ENCODE data around the gene ARRDC5. TPM values are rescaled to one million over a fixed set of nuclear protein-coding genes. Genes with fewer than 3 reads are reported as not detected.

Gene ARRDC5
- polyA plus RNA-seq, 1 of the 3 experiments (the other 2 are of a cell fraction) = not detected

DNA sequence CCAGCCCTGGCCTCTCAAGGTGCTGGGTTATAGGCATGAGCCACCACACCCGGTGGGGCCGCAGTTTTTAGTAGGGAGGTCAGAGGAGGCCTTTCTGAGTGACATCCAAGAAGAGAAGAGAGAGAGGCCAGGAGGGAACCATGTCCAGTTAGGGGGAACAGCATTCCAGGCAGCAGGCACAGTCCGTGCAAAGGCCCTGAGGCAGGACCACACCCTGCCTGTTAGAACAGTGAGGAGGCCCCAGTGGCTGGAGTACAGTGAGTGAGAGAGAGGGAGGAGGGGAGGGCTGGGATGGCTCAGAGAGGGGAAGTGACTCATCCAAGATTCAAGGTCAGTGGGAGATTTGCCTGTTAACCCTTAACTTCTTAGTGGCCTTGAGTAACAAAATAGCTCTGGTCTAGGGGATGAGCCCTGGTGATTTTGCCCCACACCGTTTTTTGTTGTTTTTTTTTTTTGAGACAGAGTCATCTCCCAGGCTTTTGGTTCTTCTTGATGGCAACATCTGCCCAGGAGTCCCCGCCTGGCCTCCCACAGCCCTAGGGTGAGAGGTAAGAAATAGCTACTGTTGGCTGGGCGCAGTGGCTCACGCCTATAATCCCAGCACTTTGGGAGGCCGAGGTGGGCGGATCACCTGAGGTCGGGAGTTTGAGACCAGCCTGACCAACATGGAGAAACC lies 32.5 kb downstream of the ARRDC5 start:
- peaks cover 23% of the 10 kb centered on the region for H3K79me2 ChIP-seq (ENCODE audit: insufficient read depth)
- H3K9ac ChIP-seq = peak overlapping the region; percentile 25; the same call in 1 of the 2 replicates
- H3K4me3 ChIP-seq (ENCODE audit: low read depth in 2 of 2, low read length in 1 of 2) = no peak overlapping the region
- peak overlapping the region; percentile 50; the same call in 1 of the 2 replicates for H2AFZ ChIP-seq (ENCODE audit: low read depth)
- WGBS (ENCODE audit: low lambda C conversion rate) = 48% methylated on average over 10 of the region's 10 CpGs
- CTCF ChIA-PET = interaction anchor here (1.0 to 8.7 kb wide), 5 partner anchors 19 to 163 kb away, joined by 3 to 121 read pairs (median 12); partner anchors contain the start of gene UHRF1
- no peaks in the 10 kb centered on the region for H3K36me3 ChIP-seq (replicated peaks in 1 of 2; ENCODE audit: control insufficient read depth in 1 of 2, insufficient read depth in 2 of 2, low read length in 1 of 2)
- H3K4me1 ChIP-seq (ENCODE audit: control insufficient read depth in 1 of 2, insufficient read depth in 2 of 2, low read depth in 1 of 2, low read length in 1 of 2) = peaks cover 6 to 7% of the 10 kb centered on the region in 2 experiments; a peak in 1 of 4 replicates
- peak overlapping the region in 1 of 2 experiments; percentile 84; a peak in 2 of 4 replicates for H3K27ac ChIP-seq (ENCODE audit: low read depth in 2 of 2, low read length in 1 of 2)
- DNase-seq = no peak
- H3F3A ChIP-seq (replicated peaks; ENCODE audit: insufficient read depth) = peaks cover 32% of the 10 kb centered on the region
- TF ChIP-seq, protein P1, sequence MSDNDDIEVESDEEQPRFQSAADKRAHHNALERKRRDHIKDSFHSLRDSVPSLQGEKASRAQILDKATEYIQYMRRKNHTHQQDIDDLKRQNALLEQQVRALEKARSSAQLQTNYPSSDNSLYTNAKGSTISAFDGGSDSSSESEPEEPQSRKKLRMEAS (IDR thresholded peaks at IDR 0.05; ENCODE audit: low read depth) = peak; percentile 88
- TF ChIP-seq SIN3A (IDR thresholded peaks at IDR 0.05; ENCODE audit: borderline replicate concordance, low read depth, low read length) (no peak), NFIC (IDR thresholded peaks at IDR 0.05; ENCODE audit: borderline replicate concordance) (peak; percentile 32; the same call in 1 of the 2 replicates), TCF12 (IDR thresholded peaks at IDR 0.05) (peak; percentile 72; the same call in 1 of the 2 replicates), PBX3 (IDR thresholded peaks at IDR 0.05) (no peak; the same call in 1 of the 2 replicates), RAD21 (IDR thresholded peaks at IDR 0.05; ENCODE audit: low read length) (no peak), POLR2AphosphoS5 (IDR thresholded peaks at IDR 0.05; ENCODE audit: low read depth, low read length) (no peak; the same call in 1 of the 2 replicates), TEAD4 (IDR thresholded peaks at IDR 0.05; ENCODE audit: borderline replicate concordance, insufficient read depth) (no peak), ELF1 (IDR thresholded peaks at IDR 0.05) (no peak), TAF1 (IDR thresholded peaks at IDR 0.05; ENCODE audit: borderline replicate concordance, low read depth, low read length) (no peak), YY1 (IDR thresholded peaks at IDR 0.05; ENCODE audit: low read depth) (0 out of 2 replicates have a peak, but pooled peaks have one; percentile 15), JUND (IDR thresholded peaks at IDR 0.05) (peak; percentile 92; the same call in 1 of the 2 replicates), FOSL2 (IDR thresholded peaks at IDR 0.05; ENCODE audit: borderline replicate concordance, low read depth) (peak; percentile 98), USF2 (IDR thresholded peaks at IDR 0.05; ENCODE audit: borderline replicate concordance, low read depth, low read length) (no peak), FOXJ3 (CRISPR knock-in tag; IDR thresholded peaks at IDR 0.05) (no peak), RXRA (IDR thresholded peaks at IDR 0.05; ENCODE audit: borderline replicate concordance, low read depth) (peak; percentile 81; the same call in 1 of the 2 replicates), ZBTB33 (IDR thresholded peaks at IDR 0.05; ENCODE audit: borderline replicate concordance, low read depth) (0 out of 2 replicates have a peak, but pooled peaks have one; percentile 23), CHD2 (IDR thresholded peaks at IDR 0.05; ENCODE audit: low read length, partially characterized antibody) (no peak), EP300 (IDR thresholded peaks at IDR 0.05; ENCODE audit: borderline replicate concordance in 1 of 2, low read depth in 1 of 2, low read length in 1 of 2) (peak in 1 of 2 experiments; percentile 64; a peak in 1 of 4 replicates), RCOR1 (IDR thresholded peaks at IDR 0.05; ENCODE audit: low read length) (0 out of 2 replicates have a peak, but pooled peaks have one; percentile 40), RFX5 (IDR thresholded peaks at IDR 0.05; ENCODE audit: low read length) (no peak)
- TF ChIP-seq, protein P2, sequence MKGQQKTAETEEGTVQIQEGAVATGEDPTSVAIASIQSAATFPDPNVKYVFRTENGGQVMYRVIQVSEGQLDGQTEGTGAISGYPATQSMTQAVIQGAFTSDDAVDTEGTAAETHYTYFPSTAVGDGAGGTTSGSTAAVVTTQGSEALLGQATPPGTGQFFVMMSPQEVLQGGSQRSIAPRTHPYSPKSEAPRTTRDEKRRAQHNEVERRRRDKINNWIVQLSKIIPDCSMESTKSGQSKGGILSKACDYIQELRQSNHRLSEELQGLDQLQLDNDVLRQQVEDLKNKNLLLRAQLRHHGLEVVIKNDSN (IDR thresholded peaks at IDR 0.05; ENCODE audit: borderline replicate concordance, low read depth) = no peak
- TF ChIP-seq, protein P3, sequence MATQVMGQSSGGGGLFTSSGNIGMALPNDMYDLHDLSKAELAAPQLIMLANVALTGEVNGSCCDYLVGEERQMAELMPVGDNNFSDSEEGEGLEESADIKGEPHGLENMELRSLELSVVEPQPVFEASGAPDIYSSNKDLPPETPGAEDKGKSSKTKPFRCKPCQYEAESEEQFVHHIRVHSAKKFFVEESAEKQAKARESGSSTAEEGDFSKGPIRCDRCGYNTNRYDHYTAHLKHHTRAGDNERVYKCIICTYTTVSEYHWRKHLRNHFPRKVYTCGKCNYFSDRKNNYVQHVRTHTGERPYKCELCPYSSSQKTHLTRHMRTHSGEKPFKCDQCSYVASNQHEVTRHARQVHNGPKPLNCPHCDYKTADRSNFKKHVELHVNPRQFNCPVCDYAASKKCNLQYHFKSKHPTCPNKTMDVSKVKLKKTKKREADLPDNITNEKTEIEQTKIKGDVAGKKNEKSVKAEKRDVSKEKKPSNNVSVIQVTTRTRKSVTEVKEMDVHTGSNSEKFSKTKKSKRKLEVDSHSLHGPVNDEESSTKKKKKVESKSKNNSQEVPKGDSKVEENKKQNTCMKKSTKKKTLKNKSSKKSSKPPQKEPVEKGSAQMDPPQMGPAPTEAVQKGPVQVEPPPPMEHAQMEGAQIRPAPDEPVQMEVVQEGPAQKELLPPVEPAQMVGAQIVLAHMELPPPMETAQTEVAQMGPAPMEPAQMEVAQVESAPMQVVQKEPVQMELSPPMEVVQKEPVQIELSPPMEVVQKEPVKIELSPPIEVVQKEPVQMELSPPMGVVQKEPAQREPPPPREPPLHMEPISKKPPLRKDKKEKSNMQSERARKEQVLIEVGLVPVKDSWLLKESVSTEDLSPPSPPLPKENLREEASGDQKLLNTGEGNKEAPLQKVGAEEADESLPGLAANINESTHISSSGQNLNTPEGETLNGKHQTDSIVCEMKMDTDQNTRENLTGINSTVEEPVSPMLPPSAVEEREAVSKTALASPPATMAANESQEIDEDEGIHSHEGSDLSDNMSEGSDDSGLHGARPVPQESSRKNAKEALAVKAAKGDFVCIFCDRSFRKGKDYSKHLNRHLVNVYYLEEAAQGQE (IDR thresholded peaks at IDR 0.05; ENCODE audit: low read depth, low read length) = peak; percentile 66; the same call in 1 of the 2 replicates
- no peak overlapping the region for H3K4me2 ChIP-seq
- POLR2A ChIA-PET = no interaction called here
- H4K20me1 ChIP-seq (ENCODE audit: insufficient read depth) = peaks cover 10% of the 10 kb centered on the region; the same call in 1 of the 2 replicates
- no peaks in the 10 kb centered on the region for H3K27me3 ChIP-seq (ENCODE audit: insufficient read depth)
- no peaks in the 10 kb centered on the region for H3K9me2 ChIP-seq
- no peaks in the 10 kb centered on the region for H3K9me3 ChIP-seq

All from SK-N-SH (cell line).